NCI-H82 treated with DMSO at 0.1 percent for 48 hours (cell line): ENCODE results near the gene TM4SF5.

Experiments
- DNase-seq: peaks from one replicate; lab custom pipeline; 2025; ENCODE audit not compliant: unreplicated experiment; lab: John Stamatoyannopoulos, UW

The TM4SF5 gene

DNA sequence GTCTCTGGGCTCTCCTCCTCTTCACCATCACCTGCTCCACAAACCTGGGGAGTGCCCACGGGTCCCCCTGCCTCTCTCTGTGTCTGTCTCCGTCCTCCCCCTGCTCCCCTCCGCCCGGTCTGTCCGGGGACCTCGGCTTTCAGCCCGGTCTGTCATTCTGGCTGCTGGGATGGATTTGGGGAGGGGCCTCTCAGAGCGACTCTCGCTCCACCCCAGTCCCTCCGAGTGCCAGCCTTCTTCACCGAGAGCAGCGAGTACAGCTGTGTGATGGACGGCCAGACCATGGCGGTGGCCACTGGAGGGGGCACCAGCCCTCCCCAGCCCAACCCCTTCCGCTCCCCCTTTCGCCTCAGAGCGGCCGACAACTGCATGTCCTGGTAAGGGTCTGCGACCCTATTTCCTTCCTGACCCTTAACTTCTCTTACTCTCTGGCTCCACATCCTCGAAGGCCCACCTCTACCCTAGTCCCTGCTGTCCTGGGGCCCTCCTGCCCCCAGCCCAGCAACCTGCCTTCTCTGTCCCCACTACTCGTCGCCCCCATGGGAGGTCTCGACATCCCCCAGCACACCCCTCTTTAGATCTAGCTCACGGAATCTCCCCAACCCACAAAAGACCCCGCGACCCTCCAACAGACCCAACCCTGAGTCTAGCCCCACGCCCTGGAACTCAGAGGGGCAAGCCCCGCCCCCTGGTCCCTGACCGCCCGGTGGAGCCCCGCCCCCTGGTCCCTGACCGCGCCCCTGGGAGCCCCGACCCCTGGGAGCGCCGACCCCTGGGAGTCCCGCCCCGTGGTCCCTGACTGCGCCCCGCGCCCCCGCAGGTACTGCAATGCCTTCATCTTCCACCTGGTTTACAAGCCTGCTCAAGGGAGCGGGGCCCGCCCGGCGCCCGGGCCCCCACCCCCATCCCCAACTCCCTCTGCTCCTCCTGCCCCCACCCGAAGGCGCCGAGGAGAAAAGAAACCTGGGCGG, 26.4 kb upstream of the TM4SF5 start:
- no peak for DNase-seq

DNA sequence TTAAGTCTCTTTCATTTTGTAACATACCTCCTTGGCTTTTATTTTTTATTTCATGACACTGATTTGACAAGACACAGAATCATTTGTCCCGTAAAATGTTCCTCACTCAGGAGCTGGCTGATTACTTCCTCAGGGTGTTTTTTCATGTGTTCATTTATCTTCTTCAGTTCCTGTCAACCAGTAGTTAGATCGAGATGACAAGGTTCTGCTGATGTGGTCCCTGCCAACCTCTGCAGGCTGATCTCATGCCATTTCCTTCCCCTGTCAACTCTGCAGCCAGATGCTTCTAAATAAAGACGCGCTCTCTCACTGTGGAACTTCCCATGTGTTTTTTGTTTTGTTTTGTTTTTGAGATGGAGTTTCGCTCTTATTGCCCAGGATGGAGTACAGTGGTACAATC, 23.8 kb upstream of the TM4SF5 start:
- DNase-seq = no peak

DNA sequence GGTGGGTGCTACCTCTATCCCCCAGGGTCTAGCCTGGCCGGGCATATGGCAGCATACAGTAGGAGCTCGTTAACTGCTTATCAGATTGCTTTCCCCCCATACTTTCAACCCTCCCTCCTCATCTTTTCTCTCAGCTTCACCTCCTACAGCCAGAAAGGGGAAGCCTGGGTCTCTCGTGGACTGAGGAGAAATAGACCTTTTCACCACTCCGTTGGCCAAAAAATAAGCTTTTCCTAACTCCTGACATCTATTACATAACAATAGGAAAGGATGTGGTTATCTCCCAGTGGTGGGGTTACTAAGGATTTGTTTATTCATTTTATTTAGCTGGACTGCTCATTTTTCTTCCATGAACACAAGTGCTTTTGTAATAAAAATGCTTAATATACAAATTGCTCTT, 23.0 kb upstream of the TM4SF5 start:
- DNase-seq = no peak

DNA sequence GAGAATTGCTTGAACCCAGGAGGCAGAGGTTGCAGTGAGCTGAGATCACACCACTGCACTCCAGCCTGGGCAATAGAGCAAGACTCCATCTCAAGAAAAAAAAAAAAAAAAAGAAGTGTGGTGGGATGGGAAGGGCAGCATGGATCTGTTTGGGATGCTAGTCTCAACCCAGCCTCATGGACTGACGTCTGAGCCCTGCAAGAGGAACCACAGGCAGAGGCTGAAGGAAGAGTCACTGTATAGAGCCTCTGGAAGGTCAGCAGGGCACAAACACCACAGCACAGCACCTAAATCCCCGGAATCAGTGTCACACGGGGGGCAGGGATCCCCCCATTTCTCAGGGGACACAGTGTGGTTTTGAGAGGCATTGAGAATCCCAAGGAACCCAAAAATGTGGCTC, 21.1 kb upstream of the TM4SF5 start:
- DNase-seq = no peak

DNA sequence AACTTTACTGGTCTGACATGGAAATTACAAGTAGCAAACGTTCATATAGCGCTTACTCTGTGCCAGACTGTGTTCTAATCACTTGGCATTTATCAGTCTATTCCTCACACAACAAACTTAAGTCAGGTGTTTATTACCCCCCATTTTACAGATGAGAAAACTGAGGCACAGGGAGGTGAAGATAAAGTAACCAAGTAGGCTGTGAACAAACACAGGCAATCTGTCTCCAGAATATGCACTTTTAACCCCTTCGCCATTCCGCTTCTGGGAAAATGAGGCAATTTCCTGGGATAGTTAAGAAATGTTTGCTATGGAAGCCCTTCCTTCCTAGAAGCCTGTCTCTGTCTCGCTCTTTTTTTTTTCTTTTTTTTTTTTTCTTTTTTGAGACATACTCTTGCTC, 19.8 kb upstream of the TM4SF5 start:
- DNase-seq = no peak

DNA sequence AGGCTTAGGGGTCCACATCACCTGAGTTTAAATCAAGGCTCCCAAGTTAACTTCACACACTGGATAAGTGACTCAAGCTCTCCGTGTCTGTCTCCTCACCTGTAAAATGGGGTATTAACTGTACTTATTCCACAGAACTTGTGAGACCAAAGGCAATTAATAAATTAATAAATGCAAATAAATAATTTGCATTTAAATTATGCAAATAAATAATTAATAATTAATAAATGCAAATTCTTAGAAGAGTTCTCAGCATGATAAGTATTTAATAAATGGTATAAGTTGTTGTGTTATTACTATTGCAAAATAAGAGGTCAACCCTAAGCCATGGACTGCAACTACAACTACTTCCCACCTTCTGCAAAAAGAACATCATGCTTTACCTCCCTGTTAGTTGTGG, 18.3 kb upstream of the TM4SF5 start:
- DNase-seq = no peak

DNA sequence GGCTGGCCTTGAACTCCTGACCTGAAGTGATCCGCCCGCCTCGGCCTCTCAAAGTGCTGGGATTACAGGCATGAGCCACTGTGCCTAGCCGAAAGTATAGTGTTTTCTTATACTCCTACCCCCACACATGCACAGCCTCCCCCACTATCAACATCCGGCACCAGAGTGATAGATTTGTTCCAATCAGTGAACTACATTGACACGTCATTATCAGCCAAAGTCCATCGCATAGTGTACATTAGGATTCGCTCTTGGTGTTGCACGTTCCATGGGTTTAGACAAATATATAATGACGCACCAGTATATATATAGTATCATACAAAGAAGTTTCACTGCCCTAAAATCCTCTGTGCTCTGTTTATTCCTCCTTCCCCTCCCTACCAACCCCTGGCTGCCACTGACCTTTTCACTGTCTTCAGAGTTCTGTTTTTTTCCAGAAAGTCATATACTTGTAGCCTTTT, 11.9 kb upstream of the TM4SF5 start:
- no peak for DNase-seq

DNA sequence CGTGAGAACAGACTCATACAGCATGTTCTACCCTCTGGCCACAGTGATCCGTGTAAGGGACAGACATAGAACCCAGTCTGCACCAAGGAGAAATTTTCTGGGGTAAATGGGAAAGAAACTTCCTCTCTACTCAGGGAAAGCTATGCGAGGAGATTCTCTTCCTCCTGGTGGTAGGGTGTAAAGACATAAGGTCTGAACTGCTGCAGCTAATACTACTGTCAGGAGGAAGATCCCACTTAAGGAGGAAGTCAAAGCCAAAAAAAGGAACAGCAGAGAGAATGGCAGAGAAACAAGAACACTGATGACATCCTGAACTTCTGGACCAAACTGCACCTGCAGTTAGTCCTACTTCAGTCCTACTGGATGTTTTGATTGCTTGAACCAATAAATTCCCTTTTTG, 7.1 kb upstream of the TM4SF5 start:
- DNase-seq = no peak

DNA sequence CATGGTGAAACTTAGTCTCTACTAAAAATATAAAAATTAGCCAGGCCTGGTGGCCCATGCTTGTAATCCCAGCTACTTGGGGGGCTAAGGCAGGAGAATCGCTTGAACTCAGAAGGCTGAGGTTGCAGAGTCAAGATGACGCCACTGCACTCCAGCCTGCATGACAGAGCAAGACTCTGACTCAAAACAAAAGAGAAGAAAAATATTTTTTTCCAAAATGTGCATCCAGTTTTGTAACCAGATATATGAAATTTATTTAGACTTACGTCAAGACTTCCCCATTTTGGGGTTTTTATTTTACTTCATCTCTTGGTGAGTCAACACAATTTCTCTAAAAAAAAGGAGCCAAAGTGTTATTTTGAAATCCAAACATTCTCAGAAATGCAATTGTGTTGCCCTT, 5.5 kb upstream of the TM4SF5 start:
- DNase-seq = no peak

DNA sequence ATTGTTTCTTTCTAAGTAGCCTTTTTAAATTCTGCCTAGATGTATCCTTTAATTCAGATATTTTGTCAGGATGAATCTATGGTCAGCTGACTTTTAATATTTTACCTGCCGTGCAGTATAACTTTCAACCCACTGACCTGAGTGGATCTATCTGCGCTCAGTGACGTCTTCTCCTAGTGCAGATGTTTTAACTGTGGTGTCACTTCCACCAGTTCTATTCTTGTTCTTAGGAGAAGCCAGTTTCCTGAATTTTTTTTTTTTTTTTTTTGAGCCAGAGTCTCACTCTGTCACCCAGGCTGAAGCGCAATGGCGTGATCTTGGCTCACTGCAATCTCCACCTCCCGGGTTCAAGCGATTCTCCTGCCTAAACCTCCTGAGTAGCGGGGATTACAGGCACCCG, 5.0 kb upstream of the TM4SF5 start:
- no peak for DNase-seq

DNA sequence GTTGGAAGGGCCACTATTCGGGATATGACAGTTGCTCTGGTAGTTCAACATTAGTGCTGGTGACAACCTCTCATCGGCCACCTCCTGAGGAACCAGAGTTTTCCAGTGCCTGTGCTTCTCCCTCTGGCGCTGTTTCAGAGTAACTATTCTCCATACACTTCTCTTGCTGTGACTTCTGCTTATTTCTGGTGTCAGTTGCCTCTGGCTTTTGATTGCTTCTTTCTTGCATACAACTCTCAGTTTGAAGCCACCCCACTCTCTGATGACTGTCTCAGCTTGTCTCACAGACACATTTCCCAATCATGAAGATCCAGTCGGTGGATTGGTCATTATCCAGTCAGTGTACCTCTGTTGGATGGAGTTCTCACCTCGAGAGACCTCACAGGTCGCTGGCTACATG, 3.4 kb upstream of the TM4SF5 start:
- no peak for DNase-seq

DNA sequence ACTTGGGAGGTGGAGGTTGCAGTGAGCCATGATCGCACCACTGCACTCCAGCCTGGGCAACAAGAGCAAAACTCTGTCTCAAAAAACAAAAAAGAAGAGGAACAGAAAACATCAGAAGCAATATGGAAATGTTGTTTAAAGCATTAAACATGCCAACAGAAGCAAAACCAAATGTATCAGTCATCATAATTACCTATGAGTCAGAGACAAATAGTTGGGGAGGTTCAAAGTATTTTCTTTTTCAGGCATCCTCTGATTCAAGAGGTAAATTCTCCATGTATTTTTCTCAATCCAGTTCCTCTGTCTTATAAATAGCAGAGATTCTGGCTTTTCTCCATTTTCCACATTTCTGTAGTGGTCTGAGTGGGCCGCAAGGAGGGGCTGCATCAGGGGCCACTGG, 2.1 kb upstream of the TM4SF5 start:
- DNase-seq = no peak

DNA sequence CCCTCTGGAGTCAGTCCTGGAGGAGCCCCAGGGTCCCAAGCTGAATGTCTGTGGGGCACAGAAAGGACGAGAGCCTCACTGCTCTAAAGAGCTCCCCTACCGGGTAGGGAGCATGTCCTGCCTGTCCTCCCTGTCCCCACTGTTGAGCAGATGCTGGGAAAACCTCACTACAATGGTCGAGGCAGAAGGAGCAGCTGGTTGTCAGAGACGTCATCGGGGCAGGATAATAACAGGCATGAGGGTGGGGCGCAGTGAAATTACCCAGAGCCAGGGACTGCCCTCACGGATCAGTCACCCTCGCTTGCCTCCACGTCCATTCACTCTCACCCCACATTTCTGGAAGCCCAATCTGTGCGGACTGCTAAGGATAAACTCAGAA, 538 bp downstream of the TM4SF5 start:
- DNase-seq = no peak

DNA sequence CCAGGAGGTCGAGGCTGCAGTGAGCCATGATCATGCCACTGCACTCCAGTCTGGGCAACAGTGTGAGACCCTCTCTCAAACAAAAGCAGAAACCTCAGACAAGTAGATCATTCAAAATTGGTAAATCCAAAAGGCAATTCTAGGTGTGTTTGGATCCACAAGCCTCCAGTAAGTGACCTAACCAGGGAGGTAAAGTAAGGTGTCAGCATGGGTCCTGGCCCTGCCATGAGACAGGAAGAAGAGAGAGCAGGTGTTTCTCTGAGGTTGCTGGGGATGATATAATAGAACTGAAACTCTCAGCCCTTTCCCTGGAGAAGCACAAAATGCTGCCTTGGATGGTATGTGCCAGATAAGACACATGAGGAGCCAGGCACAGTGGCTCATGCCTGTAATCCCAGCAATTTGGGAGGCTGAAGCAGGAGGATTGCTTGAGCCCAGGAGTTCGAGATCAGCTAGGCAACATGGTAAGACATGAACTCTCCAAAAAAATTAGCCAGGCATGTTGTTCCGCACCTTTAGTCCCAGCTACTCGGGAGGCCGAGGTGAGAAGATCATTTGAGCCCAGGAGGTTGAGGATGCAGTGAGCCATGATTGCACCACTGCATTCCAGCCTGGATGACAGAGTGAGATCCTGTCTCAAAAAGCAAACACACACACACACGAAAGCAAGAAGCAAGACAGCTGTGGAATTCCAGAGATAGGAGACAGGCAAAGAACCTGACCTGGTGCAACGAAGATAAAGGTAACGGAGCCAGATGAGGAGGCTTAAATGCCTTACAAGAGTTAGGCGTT, 6.5 kb downstream of the TM4SF5 start:
- no peak for DNase-seq

DNA sequence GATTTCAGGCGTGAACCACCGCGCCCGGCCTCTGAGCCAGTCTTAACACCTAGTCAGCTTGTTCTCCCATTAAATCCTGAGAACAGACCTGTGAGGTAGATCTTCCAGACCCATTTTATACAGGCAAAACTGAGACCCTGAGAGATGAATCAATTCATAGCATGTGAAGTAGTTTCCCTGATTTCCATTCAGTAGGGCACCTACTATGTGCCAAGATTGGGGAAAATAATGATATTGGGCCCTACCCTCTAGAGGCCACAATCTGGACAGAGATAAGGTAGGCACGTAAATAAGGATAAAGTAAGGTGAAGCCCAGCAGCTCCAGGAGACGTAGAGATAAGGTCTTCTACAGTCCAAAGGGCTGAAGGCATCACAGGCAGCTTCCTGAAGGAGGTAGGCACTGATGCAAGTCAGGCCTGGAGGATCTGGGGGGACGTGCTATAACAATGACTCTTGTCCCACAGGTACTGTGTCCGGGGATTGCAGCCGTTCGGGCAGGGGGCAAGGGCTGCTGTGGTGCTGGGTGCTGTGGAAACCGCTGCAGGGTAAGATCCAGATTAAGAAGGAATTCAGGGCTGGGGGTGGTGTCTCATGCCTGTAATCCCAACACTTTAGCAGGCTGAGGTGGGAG, 8.8 kb downstream of the TM4SF5 start:
- no peak for DNase-seq

DNA sequence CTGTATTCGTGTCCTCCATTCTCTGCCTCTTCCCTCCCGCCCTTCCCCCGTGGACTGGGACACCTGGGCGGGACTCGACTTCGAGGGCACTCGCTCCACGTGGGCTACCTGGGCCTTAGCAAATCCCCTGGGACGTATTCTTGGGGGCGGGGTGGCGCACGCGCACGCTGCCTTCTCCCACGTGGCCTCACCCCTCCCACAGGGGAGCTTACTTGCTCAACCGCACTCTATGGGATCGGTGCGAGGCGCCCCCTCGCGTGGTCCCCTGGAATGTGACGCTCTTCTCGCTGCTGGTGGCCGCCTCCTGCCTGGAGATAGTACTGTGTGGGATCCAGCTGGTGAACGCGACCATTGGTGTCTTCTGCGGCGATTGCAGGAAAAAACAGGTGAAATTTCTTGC, 11.0 kb downstream of the TM4SF5 start:
- no peak for DNase-seq

DNA sequence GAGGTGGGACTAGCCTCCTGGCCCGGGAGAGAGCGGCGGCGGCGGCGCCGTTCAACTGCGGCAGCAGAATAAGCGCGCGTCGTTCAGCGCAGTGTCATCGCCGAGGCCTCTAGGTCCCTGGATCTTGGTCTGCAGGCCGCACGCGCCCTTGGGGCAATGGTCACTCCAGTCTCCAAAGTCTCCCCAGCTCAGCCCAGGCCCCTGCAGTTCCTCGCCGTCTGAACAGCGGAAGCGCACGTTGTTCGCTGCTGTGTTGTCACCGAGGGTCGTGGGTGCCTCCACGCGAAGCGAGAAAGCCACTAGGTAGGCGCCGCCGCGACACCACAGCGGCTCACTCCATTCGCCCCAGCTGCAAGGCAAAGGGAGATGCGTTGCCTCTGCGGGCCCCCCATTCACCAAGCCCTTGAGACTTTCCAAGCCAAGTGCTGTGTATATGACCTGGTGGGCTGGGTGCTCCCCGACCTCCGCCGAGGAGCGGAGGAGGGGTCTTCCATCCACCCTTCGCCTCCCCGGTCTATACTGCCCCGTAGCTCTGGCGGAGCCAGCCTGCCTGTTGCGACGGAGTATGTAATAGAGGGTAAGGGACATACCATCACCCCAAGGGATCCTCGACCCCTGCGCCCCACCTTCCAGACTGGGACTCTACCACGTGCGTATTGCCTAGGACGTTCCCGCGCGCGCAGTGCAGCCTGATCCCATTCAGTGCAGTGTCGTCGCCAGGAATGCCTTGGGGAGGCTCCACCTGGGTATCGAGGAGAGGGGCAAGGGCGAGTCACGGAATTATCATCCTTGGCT, 13.8 kb downstream of the TM4SF5 start:
- no peak for DNase-seq

DNA sequence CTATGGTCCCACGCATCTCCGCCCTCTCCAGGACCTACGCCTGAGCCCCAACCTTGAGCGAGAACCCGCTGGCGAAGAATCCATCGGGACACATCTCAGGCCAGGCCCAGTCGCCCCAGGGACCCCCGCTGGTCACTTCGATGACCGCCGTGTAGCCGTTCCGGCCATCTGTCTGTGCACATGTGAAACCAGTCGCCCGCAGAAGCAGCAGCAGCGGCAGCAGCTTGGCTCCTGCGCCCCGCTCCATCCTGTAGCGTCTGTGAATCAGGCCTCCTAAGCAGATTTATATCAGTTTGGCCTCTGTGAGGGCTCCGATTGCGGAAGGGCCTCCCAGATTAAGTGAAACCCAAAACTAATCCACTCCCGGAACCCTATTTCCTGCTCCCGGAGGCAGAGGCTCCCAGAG, 14.4 kb downstream of the TM4SF5 start, which contains the start of gene VMO1:
Gene VMO1, minus strand, starts transcription at position 259 of the 406 bp plus-strand sequence. Its CDS starts 12 bp downstream, at position 247.
- DNase-seq = peak; percentile 79

DNA sequence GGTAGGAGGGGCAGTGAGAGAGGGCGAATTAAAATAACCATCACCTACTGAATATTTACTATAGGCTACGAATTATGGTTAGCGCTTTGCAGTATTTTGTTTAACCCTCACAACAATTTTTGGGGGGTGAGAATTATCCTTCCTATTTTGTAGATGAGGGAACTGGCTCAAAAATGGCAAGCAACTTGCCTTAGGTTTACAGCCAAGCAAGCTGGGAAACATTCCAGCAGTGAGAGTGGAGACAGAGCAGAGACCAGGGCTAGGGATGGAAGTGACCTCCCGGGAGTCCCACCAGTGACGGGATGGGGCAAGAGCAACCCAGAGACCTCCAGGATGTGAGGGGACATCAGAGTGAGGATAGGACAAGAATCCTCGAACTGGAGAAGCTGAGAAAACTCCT, 14.8 kb downstream of the TM4SF5 start:
- DNase-seq = no peak

DNA sequence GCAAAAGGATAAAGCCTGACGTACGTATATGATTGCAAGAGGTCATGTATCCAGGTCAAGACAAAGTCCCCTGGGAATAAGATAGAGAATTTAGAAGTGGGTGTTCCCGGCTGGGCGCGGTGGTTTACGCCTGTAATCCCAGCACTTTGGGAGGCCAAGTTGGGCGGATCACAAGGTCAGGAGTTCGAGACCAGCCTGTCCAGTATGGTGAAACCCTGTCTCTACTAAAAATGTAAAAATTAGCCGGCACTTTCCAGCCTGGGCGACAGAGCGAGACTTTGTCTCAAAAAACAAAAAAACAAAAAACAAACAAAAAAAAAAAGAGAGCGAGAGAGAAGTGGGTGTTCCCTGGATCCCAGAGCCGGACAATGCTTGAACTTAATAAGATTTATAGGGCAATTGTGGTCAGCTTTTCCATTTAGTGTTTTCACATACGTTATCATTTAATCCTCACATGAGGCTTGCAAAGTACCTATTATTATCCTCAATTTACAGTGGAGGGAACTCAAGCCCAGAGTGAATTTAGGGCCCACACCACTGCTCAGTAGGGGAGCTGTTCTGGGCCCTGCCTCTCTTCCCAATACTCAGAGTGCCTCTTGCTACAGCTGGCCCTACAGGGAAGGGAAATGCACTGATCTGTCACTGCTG, 16.6 kb downstream of the TM4SF5 start:
- no peak for DNase-seq
